ENCODE measurements around the gene USP49.

The USP49 gene

GRCh38 chr6:41936073-41936837 lies 41.1 kb upstream of the USP49 start (continued):
- TF ChIP-seq ZNF114 (tag by site-specific recombination; IDR thresholded peaks at IDR 0.05) (no peak), ZNF626 (tag by site-specific recombination; IDR thresholded peaks at IDR 0.05) (no peak), ZNF654 (tag by site-specific recombination; IDR thresholded peaks at IDR 0.05; ENCODE audit: low read depth) (peak; percentile 45), ZNF248 (tag by site-specific recombination; IDR thresholded peaks at IDR 0.05) (no peak), IKZF3 (tag by site-specific recombination; IDR thresholded peaks at IDR 0.05) (0 out of 2 replicates have a peak, but pooled peaks have one; percentile 12), ZNF830 (tag by site-specific recombination; IDR thresholded peaks at IDR 0.05; ENCODE audit: low read depth) (no peak), ZBTB11 (tag by site-specific recombination; conservative IDR thresholded peaks at IDR 0.05; ENCODE audit: low read depth) (no peak)
- TF ChIP-seq, protein P1, sequence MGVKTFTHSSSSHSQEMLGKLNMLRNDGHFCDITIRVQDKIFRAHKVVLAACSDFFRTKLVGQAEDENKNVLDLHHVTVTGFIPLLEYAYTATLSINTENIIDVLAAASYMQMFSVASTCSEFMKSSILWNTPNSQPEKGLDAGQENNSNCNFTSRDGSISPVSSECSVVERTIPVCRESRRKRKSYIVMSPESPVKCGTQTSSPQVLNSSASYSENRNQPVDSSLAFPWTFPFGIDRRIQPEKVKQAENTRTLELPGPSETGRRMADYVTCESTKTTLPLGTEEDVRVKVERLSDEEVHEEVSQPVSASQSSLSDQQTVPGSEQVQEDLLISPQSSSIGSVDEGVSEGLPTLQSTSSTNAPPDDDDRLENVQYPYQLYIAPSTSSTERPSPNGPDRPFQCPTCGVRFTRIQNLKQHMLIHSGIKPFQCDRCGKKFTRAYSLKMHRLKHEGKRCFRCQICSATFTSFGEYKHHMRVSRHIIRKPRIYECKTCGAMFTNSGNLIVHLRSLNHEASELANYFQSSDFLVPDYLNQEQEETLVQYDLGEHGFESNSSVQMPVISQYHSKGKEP (tag by site-specific recombination; IDR thresholded peaks at IDR 0.05) = no peak
- TF ChIP-seq, protein P2, sequence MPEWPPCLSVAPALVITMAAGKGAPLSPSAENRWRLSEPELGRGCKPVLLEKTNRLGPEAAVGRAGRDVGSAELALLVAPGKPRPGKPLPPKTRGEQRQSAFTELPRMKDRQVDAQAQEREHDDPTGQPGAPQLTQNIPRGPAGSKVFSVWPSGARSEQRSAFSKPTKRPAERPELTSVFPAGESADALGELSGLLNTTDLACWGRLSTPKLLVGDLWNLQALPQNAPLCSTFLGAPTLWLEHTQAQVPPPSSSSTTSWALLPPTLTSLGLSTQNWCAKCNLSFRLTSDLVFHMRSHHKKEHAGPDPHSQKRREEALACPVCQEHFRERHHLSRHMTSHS (tag by site-specific recombination; IDR thresholded peaks at IDR 0.05) = no peak

DNA sequence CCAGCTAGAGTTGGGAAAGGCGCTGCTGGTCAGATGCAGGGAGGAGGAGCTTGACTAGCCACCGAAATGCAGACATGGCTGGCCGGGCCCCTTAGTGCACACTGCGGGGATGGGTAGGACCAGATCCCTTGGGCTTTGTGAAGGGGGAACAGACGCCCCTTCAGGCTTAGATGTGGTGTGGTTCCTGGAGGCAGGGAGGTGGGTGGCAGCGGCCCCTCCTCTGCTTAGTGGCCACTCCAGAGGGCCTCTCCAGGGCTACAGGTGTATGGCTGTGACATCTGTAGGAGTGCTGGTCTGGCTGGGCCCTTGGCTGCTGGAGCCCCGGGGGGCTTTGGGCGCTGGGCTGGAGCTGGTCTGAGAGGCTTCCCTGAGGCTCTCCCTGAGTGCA lies 40.5 kb upstream of the USP49 start:
- no peaks in the 10 kb centered on the region for H3K9me3 ChIP-seq (ENCODE audit: control insufficient read depth, insufficient read depth, low read depth, low read length)
- no peak for TF ChIP-seq YY2 (tag by site-specific recombination; IDR thresholded peaks at IDR 0.05)
- no peak for TF ChIP-seq OSR2 (tag by site-specific recombination; IDR thresholded peaks at IDR 0.05)
- TF ChIP-seq, protein P3, sequence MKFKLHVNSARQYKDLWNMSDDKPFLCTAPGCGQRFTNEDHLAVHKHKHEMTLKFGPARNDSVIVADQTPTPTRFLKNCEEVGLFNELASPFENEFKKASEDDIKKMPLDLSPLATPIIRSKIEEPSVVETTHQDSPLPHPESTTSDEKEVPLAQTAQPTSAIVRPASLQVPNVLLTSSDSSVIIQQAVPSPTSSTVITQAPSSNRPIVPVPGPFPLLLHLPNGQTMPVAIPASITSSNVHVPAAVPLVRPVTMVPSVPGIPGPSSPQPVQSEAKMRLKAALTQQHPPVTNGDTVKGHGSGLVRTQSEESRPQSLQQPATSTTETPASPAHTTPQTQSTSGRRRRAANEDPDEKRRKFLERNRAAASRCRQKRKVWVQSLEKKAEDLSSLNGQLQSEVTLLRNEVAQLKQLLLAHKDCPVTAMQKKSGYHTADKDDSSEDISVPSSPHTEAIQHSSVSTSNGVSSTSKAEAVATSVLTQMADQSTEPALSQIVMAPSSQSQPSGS (tag by site-specific recombination; IDR thresholded peaks at IDR 0.05; ENCODE audit: low read depth) = no peak
- TF ChIP-seq REST (tag by site-specific recombination; IDR thresholded peaks at IDR 0.05) = no peak
- no peak for TF ChIP-seq ZNF776 (tag by site-specific recombination; IDR thresholded peaks at IDR 0.05; ENCODE audit: borderline replicate concordance)
- no peak for TF ChIP-seq ZNF692 (tag by site-specific recombination; IDR thresholded peaks at IDR 0.05)
- TF ChIP-seq ZNF391 (tag by site-specific recombination; IDR thresholded peaks at IDR 0.05; ENCODE audit: borderline replicate concordance, low read depth) = no peak
- TF ChIP-seq ZNF548 (tag by site-specific recombination; IDR thresholded peaks at IDR 0.05) = no peak
- no peak for TF ChIP-seq ZNF600 (tag by site-specific recombination; IDR thresholded peaks at IDR 0.05)
- TF ChIP-seq ZNF76 (tag by site-specific recombination; IDR thresholded peaks at IDR 0.05; ENCODE audit: borderline replicate concordance, low read depth) = no peak
- CTCF ChIA-PET = interaction anchor here (0.5 to 13.4 kb wide), 18 partner anchors 10 to 981 kb away, joined by 3 to 160 read pairs (median 3); partner anchors contain the start of genes BYSL, MED20 and TOMM6
- no peak overlapping the region for H3K27ac ChIP-seq (ENCODE audit: extremely low read depth, low read depth, low read length)
- peaks cover 20% of the 10 kb centered on the region for H3K4me1 ChIP-seq (ENCODE audit: control insufficient read depth, insufficient read depth, low read length)
- POLR2A ChIA-PET = interaction anchor here (0.9 to 3.2 kb wide), 4 partner anchors 14 to 148 kb away, joined by 3 to 20 read pairs (median 4); partner anchors contain the start of genes BYSL, MED20 and TOMM6
- peaks cover 13 to 78% of the 10 kb centered on the region in 2 experiments for H3K36me3 ChIP-seq (ENCODE audit: control insufficient read depth in 2 of 2, insufficient read depth in 1 of 2, low read length in 2 of 2)
- H3K4me3 ChIP-seq (ENCODE audit: low read depth, low read length) = no peak overlapping the region

Measured in HEK293 (cell line).